HL-60 (cell line): ENCODE results near the gene RTN4IP1.

Experiments used
- POLR2AphosphoS5 ChIP-seq: IDR thresholded peaks from 2 replicates; pipeline ENCODE4 v1.6.1; 2012; ENCODE audit warnings: low read depth
- TF ChIP-seq, protein P1 (sequence below): IDR thresholded peaks from one replicate; pipeline ENCODE4 v1.5.1; 2011; ENCODE audit warnings: low read length, control low read depth, inconsistent platforms; ENCODE audit not compliant: insufficient read depth
- TF ChIP-seq, protein P2 (sequence below): IDR thresholded peaks from 2 replicates; pipeline ENCODE4 v1.6.1; 2012; ENCODE audit warnings: low read depth; ENCODE audit not compliant: insufficient replicate concordance

DNA sequence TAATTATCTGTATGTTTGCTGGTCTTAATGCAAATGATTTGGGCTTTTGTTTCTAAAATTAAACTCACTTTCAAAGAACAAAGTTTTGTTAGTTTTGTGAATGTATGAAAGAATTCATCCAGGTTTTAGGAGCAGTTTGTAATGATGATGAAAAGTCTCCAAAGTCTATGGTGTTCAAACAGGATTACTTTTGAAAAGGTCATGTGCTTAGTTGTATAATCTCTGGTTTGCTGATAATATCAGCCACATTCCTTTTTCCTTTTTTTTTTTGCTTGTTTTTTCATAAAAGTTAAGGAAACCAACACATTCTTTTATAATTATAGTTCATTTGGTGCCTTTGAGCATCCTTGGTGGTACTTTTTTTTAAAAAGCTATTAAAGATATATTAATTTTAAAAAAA, 88.9 kb downstream of the RTN4IP1 start:
- TF ChIP-seq, protein P1, sequence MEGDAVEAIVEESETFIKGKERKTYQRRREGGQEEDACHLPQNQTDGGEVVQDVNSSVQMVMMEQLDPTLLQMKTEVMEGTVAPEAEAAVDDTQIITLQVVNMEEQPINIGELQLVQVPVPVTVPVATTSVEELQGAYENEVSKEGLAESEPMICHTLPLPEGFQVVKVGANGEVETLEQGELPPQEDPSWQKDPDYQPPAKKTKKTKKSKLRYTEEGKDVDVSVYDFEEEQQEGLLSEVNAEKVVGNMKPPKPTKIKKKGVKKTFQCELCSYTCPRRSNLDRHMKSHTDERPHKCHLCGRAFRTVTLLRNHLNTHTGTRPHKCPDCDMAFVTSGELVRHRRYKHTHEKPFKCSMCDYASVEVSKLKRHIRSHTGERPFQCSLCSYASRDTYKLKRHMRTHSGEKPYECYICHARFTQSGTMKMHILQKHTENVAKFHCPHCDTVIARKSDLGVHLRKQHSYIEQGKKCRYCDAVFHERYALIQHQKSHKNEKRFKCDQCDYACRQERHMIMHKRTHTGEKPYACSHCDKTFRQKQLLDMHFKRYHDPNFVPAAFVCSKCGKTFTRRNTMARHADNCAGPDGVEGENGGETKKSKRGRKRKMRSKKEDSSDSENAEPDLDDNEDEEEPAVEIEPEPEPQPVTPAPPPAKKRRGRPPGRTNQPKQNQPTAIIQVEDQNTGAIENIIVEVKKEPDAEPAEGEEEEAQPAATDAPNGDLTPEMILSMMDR = no peak
- TF ChIP-seq POLR2AphosphoS5 = no peak
- TF ChIP-seq, protein P2, sequence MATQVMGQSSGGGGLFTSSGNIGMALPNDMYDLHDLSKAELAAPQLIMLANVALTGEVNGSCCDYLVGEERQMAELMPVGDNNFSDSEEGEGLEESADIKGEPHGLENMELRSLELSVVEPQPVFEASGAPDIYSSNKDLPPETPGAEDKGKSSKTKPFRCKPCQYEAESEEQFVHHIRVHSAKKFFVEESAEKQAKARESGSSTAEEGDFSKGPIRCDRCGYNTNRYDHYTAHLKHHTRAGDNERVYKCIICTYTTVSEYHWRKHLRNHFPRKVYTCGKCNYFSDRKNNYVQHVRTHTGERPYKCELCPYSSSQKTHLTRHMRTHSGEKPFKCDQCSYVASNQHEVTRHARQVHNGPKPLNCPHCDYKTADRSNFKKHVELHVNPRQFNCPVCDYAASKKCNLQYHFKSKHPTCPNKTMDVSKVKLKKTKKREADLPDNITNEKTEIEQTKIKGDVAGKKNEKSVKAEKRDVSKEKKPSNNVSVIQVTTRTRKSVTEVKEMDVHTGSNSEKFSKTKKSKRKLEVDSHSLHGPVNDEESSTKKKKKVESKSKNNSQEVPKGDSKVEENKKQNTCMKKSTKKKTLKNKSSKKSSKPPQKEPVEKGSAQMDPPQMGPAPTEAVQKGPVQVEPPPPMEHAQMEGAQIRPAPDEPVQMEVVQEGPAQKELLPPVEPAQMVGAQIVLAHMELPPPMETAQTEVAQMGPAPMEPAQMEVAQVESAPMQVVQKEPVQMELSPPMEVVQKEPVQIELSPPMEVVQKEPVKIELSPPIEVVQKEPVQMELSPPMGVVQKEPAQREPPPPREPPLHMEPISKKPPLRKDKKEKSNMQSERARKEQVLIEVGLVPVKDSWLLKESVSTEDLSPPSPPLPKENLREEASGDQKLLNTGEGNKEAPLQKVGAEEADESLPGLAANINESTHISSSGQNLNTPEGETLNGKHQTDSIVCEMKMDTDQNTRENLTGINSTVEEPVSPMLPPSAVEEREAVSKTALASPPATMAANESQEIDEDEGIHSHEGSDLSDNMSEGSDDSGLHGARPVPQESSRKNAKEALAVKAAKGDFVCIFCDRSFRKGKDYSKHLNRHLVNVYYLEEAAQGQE = no peak
